Body of pancreas (tissue), 4 donors: ENCODE data around the gene SYNJ2. TPM values are rescaled to one million over a fixed set of nuclear protein-coding genes. Genes with fewer than 3 reads are reported as not detected.

Source experiments
- ATAC-seq: fragments of 150-250 bp; one replicate; pipeline ENCODE4 v1.9.1; 2016
- DNase-seq, 4 donors: peaks; one replicate each; pipeline ENCODE4 v3.0.0-alpha.2; 2019
- H3K27ac ChIP-seq, 4 donors: fragments of 200-600 bp; sonication (generic); 1 replicate in 3 of 4; 2 replicates in 1 of 4; pipeline versions ENCODE4 v1.5.1 to v1.6.1; 2016 to 2019; ENCODE audit warnings: mild to moderate bottlenecking in 1 of 4, mixed read lengths in 1 of 4, moderate library complexity in 1 of 4
- H3K27me3 ChIP-seq, 2 donors: fragments of 200-600 bp; sonication (generic); one replicate each; pipeline ENCODE4 v1.6.0; 2016; ENCODE audit warnings: mild to moderate bottlenecking in 1 of 2
- H3K36me3 ChIP-seq, 2 donors: fragments of 200-600 bp; sonication (generic); replicated peaks in 1 of 2; 2 replicates each; pipeline ENCODE4 v1.5.1; 2016; ENCODE audit warnings: low read depth in 2 of 2; ENCODE audit not compliant: insufficient read depth in 1 of 2
- H3K4me1 ChIP-seq: fragments of 200-600 bp; sonication (generic); one replicate; pipeline ENCODE4 v1.6.0; 2016
- H3K4me3 ChIP-seq, 2 donors: fragments of 200-600 bp; sonication (generic); 1 replicate in 1 of 2; 2 replicates in 1 of 2; pipeline ENCODE4 v1.5.1; 2016 to 2019
- H3K9me3 ChIP-seq, 3 donors: fragments of 200-600 bp; sonication (generic); 1 replicate in 2 of 3; 2 replicates in 1 of 3; pipeline ENCODE4 v1.5.1; 2016
- POLR2A ChIP-seq, 3 donors: fragments of 450-650 bp; IDR thresholded peaks; one replicate each; pipeline ENCODE4 v1.6.1; 2016; ENCODE audit warnings: antibody characterized with exemption in 3 of 3, mild to moderate bottlenecking in 2 of 3
- WGBS, 2 donors: methylation state at CpG; one replicate each; pipeline ENCODE4 v1.1.5; 2017; 5-methylcytosine and 5-hydroxymethylcytosine counted together
- intact Hi-C: fragments of 100-400 bp; cut with DNase I; formaldehyde crosslinking; loops from one replicate; pipeline ENCODE4 v1.15.1; 2023
- total RNA-seq, 2 donors: library from RNA; depleted of rRNA; stranded (reverse); fragments of >200 nt; gene quantifications; one replicate each; pipeline ENCODE4 v1.1.0, GENCODE V29; 2016
- TF ChIP-seq, protein P1 (sequence below), 7 experiments: fragments of 450-650 bp in 4 of 7; fragments of 200-600 bp in 3 of 7; sonication (generic) in 3 of 7; IDR thresholded peaks; one replicate each; pipeline ENCODE4 v1.5.1; 2016 to 2019; ENCODE audit warnings: antibody characterized with exemption in 7 of 7

SYNJ2 gene
- total RNA-seq, 2 donors from 2014 or later = 12.2 to 14.8 TPM

DNA sequence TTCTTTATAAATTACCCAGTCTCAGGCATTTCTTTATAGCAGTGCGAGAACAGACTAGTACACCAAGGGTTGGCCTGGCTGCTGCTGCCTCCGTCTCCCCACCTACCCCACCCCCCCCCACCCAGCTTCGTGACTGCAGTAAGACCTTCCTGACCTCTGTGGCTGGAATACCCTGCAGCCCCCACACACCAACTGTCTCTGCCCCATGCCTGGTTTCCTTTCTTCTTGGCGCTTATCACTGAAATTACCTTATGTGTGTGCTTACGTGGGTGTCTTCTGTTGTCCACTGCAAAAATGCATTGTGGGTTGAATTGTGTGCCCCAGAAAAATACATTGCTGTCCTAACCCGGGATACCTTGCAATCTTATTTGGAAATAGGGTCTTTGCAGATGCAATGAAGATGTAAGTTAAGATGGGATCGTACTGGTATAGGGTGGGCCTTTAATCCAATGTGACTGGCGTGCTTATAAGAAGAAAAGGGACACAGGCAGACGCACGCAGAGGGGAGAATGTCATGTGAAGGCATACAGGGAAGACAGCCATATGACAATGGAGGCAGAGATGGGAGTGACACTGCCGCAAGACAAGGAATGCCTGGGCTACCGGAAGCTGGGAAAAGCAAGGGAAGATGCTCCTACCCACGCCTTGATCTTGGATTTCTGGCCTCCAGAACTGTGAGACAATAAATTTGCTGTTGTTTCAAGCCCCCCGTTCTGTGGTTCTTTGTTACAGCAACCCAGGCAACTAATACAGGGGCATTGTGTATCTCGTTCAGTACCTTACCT, 15.4 kb downstream of the SYNJ2 start:
- 88 to 89% methylated on average over 15 of the region's 15 CpGs for WGBS, 2 donors
- intact Hi-C loops = no loop called here
- DNase-seq (no peak), ATAC-seq (no peak)
- no peak for TF ChIP-seq POLR2A (IDR thresholded peaks at IDR 0.05)
- H3K36me3 ChIP-seq = no peaks in the 10 kb centered on the region
- H3K27me3 ChIP-seq = no peaks in the 10 kb centered on the region
- H3K27ac ChIP-seq = peak overlapping the region in 1 of 4 donors; percentile 25
- H3K9me3 ChIP-seq = no peaks in the 10 kb centered on the region
- peaks cover 45% of the 10 kb centered on the region for H3K4me1 ChIP-seq
- H3K4me3 ChIP-seq = no peak overlapping the region

DNA sequence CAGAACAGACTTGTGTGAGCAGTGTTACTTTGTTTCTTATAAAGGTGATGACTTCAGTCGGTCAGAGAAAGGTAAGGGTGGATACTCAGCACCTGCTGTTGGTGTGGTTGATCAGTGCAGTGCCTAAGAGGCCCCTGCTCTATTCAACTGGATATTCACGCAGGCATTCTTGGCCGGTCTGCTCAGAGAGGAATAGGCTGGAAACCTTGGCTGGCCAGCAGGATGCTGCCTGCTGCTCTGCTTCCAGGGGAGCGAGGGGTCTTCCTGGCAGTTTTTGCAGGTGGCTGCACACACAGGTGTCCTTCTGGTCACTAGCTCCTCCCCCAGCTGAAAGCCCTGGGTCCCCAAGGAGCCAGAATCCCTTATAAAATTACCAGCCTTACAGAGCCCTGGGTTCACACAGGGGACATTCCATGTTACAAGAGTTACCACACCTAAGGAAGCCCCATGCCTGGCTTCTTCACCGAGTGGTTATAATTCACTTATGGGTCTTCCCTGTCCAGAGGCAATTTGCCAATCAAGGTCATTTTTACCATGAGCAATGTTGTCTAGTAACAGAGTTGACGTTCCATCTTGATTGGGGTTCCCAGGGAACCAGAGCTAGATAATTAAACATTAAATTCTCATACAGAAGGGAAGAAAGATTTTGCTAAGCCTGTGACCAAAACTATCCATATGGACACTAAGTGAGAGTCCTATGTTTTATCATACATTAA, 16.4 kb downstream of the SYNJ2 start:
- Histone ChIP-seq H3K27ac (peak overlapping the region in 3 of 4 donors; percentile 18 to 65 (median 25)), H3K27me3 (no peaks in the 10 kb centered on the region), H3K4me3 (no peak overlapping the region), H3K9me3 (no peaks in the 10 kb centered on the region), H3K36me3 (no peaks in the 10 kb centered on the region), H3K4me1 (peaks cover 54% of the 10 kb centered on the region)
- TF ChIP-seq POLR2A (IDR thresholded peaks at IDR 0.05) = no peak
- TF ChIP-seq, protein P1, sequence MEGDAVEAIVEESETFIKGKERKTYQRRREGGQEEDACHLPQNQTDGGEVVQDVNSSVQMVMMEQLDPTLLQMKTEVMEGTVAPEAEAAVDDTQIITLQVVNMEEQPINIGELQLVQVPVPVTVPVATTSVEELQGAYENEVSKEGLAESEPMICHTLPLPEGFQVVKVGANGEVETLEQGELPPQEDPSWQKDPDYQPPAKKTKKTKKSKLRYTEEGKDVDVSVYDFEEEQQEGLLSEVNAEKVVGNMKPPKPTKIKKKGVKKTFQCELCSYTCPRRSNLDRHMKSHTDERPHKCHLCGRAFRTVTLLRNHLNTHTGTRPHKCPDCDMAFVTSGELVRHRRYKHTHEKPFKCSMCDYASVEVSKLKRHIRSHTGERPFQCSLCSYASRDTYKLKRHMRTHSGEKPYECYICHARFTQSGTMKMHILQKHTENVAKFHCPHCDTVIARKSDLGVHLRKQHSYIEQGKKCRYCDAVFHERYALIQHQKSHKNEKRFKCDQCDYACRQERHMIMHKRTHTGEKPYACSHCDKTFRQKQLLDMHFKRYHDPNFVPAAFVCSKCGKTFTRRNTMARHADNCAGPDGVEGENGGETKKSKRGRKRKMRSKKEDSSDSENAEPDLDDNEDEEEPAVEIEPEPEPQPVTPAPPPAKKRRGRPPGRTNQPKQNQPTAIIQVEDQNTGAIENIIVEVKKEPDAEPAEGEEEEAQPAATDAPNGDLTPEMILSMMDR (IDR thresholded peaks at IDR 0.05) = no peak
- DNase-seq = no peak
- WGBS, 2 donors = 33 to 64% methylated on average over 3 to 6 of the region's 6 CpGs
- intact Hi-C loops = no loop called here
- no peak for ATAC-seq

DNA sequence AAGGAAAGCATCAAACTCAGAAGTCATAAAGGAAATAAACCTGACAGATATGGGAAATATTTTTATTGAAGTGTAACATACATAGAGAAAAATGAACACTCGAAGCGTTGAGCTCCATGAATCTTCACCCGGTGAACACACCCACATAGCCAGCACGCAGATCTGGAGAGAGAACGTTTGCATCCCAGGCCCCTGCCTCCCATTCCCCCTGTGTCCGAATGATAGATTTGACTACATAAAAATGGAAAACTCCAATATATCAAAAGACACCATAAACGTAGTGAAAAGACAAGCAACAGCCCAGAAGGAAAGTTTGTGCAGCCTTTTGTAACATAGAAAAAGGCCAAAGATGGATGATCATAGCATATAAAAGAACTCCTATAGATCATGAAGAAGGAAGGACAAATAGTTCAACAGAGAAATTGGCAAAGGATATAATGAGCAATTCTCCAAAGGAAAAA, 17.1 kb downstream of the SYNJ2 start:
- Histone ChIP-seq H3K27me3 (no peaks in the 10 kb centered on the region), H3K27ac (peak overlapping the region; percentile 62 to 81 (median 70)), H3K36me3 (no peaks in the 10 kb centered on the region), H3K4me3 (no peak overlapping the region), H3K9me3 (no peaks in the 10 kb centered on the region), H3K4me1 (peaks cover 61% of the 10 kb centered on the region)
- TF ChIP-seq POLR2A (IDR thresholded peaks at IDR 0.05) = no peak
- TF ChIP-seq, protein P1 (IDR thresholded peaks at IDR 0.05) = no peak
- intact Hi-C loops = no loop called here
- DNase-seq (no peak), ATAC-seq (no peak)
- WGBS, 2 donors = 79% methylated on average over 7 of the region's 7 CpGs

DNA sequence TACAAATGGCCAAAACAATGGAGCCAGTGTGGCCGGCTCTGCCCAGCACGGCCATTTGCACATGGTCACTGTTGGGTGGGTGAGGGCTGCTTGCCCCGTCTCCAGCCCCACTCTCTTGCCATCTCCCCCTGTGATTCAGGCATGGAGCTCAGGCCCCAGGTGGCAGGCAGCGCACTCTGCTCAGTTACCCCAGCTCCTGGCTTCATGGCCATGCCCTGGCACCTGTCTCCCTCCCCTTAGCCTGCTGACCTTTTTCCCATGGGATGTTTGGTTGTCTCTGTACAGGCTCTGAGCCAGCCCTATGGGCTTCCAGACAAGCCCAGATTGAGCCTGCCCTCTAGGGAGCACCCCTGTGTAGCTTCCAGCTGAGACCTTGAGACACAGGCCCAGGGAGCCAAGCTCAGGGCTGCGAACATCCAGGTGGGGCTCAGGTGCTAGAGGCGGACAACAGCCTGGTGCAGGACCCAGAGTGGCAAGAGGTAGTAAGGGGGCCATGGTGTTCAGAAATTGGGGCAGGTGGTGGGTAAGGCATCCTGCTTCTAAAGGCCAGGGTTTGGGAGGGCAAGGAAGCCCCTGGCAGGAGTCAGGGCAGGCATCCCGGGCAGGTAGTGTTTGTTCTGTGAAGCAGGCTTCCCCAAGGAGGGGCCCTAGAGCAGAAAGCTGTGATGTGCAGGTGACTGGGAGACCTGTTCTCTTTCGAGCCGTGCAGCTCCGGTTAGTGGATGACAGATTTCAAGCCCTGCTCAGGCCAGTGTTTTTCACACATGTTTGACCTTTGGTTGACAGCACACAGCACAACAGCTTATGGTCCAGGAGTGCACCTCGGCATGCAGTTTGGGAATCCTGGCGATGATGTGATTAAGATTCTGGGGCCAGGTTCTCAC, 17.7 kb downstream of the SYNJ2 start:
- DNase-seq (peak; percentile 84 to 95 (median 94)), ATAC-seq (peak; percentile 89)
- no peaks in the 10 kb centered on the region for H3K36me3 ChIP-seq
- H3K9me3 ChIP-seq = no peaks in the 10 kb centered on the region
- intact Hi-C loops = no loop called here
- H3K4me1 ChIP-seq = peaks cover 62% of the 10 kb centered on the region
- no peaks in the 10 kb centered on the region for H3K27me3 ChIP-seq
- TF ChIP-seq, protein P1 (IDR thresholded peaks at IDR 0.05) = peak in 3 of 7 experiments; percentile 12 to 38 (median 26)
- no peak for TF ChIP-seq POLR2A (IDR thresholded peaks at IDR 0.05)
- peak overlapping the region; percentile 62 to 81 (median 70) for H3K27ac ChIP-seq
- H3K4me3 ChIP-seq = no peak overlapping the region
- WGBS, 2 donors = 16 to 22% methylated on average over 11 to 12 of the region's 12 CpGs
